ENCODE results near the gene ERCC2. TPM values are rescaled to one million over a fixed set of nuclear protein-coding genes. Genes with fewer than 3 reads are reported as not detected.

Gene ERCC2
- total and polyA plus RNA-seq, 2 experiments from 2014 or later = 33.3 to 81.1 TPM

- H3K4me1 Mint-ChIP-seq = peaks cover 5% of the 10 kb centered on the region
- TF ChIP-seq CTCF (conservative IDR thresholded peaks at IDR 0.05; ENCODE audit: low read depth in 2 of 2) (no peak), STAT1 (IDR thresholded peaks at IDR 0.05; ENCODE audit: unreplicated experiment) (no peak), ZNF331 (CRISPR knock-in tag; IDR thresholded peaks at IDR 0.05; ENCODE audit: low read depth) (no peak), NANOG (IDR thresholded peaks at IDR 0.05; ENCODE audit: borderline replicate concordance) (no peak), CREB1 (CRISPR knock-in tag; IDR thresholded peaks at IDR 0.05; ENCODE audit: low read depth) (no peak), EZH2 (IDR thresholded peaks at IDR 0.05; ENCODE audit: low read depth, unreplicated experiment) (no peak), ETS1 (IDR thresholded peaks at IDR 0.05) (no peak), ZNF114 (CRISPR knock-in tag; IDR thresholded peaks at IDR 0.05) (no peak)
- H3K9me3 Mint-ChIP-seq = no peaks in the 10 kb centered on the region
- H3K27ac Mint-ChIP-seq = no peak overlapping the region
- no peak for DNase-seq (ENCODE audit: low spot score)
- H3K4me3 Mint-ChIP-seq = no peak overlapping the region
- H3K27me3 Mint-ChIP-seq (ENCODE audit: insufficient read depth, low read depth, poor library complexity) = peaks cover 14% of the 10 kb centered on the region
- no peak overlapping the region for H2AFZ ChIP-seq
- 0 out of 2 replicates have a peak, but pooled peaks cover under 1% of the 10 kb centered on the region for H3K4me1 ChIP-seq (ENCODE audit: insufficient read depth)
- H3K36me3 ChIP-seq (ENCODE audit: insufficient read depth) = peaks cover 24% of the 10 kb centered on the region
- H3K36me3 Mint-ChIP-seq (ENCODE audit: low read depth) = peaks cover 51% of the 10 kb centered on the region
- peaks cover 3% of the 10 kb centered on the region for H3F3A ChIP-seq (replicated peaks; ENCODE audit: low read depth)
- H3K4me3 ChIP-seq = no peak overlapping the region
- H4K20me1 ChIP-seq (replicated peaks; ENCODE audit: insufficient read depth) = peaks cover 12% of the 10 kb centered on the region
- H3K4me2 ChIP-seq = no peak overlapping the region
- no peaks in the 10 kb centered on the region for H3K9me2 ChIP-seq (ENCODE audit: insufficient read depth)
- no peaks in the 10 kb centered on the region for H3K27me3 ChIP-seq (ENCODE audit: insufficient read depth)
- no peak for ATAC-seq
- H3K79me2 ChIP-seq (replicated peaks; ENCODE audit: insufficient read depth) = peaks cover 15% of the 10 kb centered on the region
- no peak overlapping the region for H3K27ac ChIP-seq (ENCODE audit: low read depth)
These were observed 6.4 kb downstream of the ERCC2 start for GRCh38 chr19:45363861-45364459.

GRCh38 chr19:45362291-45362690 is 8.1 kb downstream of the ERCC2 start:
- no peaks in the 10 kb centered on the region for H3K9me3 Mint-ChIP-seq
- Histone ChIP-seq H3K9me2 (ENCODE audit: insufficient read depth) (no peaks in the 10 kb centered on the region), H3F3A (replicated peaks; ENCODE audit: low read depth) (peaks cover 3% of the 10 kb centered on the region; the same call in 1 of the 2 replicates), H3K4me3 (no peak overlapping the region), H3K4me1 (ENCODE audit: insufficient read depth) (no peaks in the 10 kb centered on the region), H3K27ac (ENCODE audit: low read depth) (no peak overlapping the region), H4K20me1 (replicated peaks; ENCODE audit: insufficient read depth) (peaks cover 15% of the 10 kb centered on the region), H3K4me2 (no peak overlapping the region), H3K36me3 (ENCODE audit: insufficient read depth) (peaks cover 20% of the 10 kb centered on the region), H3K79me2 (replicated peaks; ENCODE audit: insufficient read depth) (peaks cover 2% of the 10 kb centered on the region; the same call in 1 of the 2 replicates), H2AFZ (no peak overlapping the region), H3K27me3 (ENCODE audit: insufficient read depth) (no peaks in the 10 kb centered on the region)
- DNase-seq (ENCODE audit: low spot score) (no peak), ATAC-seq (no peak)
- no peak overlapping the region; the same call in 2 of the 3 replicates for H3K4me3 Mint-ChIP-seq
- H3K4me1 Mint-ChIP-seq = no peaks in the 10 kb centered on the region; the same call in 2 of the 3 replicates
- peaks cover 11% of the 10 kb centered on the region for H3K27me3 Mint-ChIP-seq (ENCODE audit: insufficient read depth, low read depth, poor library complexity)
- no peak overlapping the region for H3K27ac Mint-ChIP-seq
- H3K36me3 Mint-ChIP-seq (ENCODE audit: low read depth) = peaks cover 56% of the 10 kb centered on the region
- TF ChIP-seq POLR2AphosphoS5 (IDR thresholded peaks at IDR 0.05; ENCODE audit: low read depth) (no peak), STAT1 (IDR thresholded peaks at IDR 0.05; ENCODE audit: unreplicated experiment) (no peak)

Data from GM23338 (cell line).